HepG2 (cell line): ENCODE data around the gene MMS19. TPM values are rescaled to one million over a fixed set of nuclear protein-coding genes. Genes with fewer than 3 reads are reported as not detected.
A peak's percentile ranks its signal among the peaks of the same experiment; 100 is the strongest.

Experiments
- ATAC-seq: fragments of 200-7000 bp; cut with Tn5 transposase; 3 replicates; pipeline ENCODE4 v1.9.1; 2020; ENCODE audit warnings: mild to moderate bottlenecking, moderate library complexity
- BruUV-seq: library from RNA; stranded (reverse); fragments of 400-500 nt; replicated peaks from 2 replicates; lab custom pipeline; 2021; lab: Mats Ljungman, UMichigan
- CTCF ChIA-PET: fragments of 300-600 bp; formaldehyde crosslinking; extraction: SDS; loops from one replicate; lab custom pipeline; 2021; ENCODE audit warnings: low total read pairs, inconsistent platforms, low intra/inter-chr PET ratio; lab: Yijun Ruan, JAX
- POLR2A ChIA-PET: fragments of 350-600 bp; sonication (Branson Sonifier 250); formaldehyde crosslinking; loops from one replicate; lab custom pipeline; 2020; ENCODE audit warnings: antibody characterized with exemption, inconsistent platforms; lab: Yijun Ruan, JAX
- DNase-seq: peaks from one replicate; pipeline ENCODE4 v3.0.0-alpha.2; 2015; ENCODE audit warnings: low spot score
- FAIRE-seq: peaks from 3 replicates; lab custom pipeline; 2011; peaks lifted over from hg19 to GRCh38; lab: Jason Lieb, UNC
- H2AFZ ChIP-seq: one replicate; pipeline ENCODE4 v1.6.1; 2011; ENCODE audit warnings: low read length, inconsistent platforms
- H3K27ac ChIP-seq: fragments of 300-600 bp; 3 replicates; pipeline ENCODE4 v1.8.0; 2011; ENCODE audit warnings: mixed run types, mild to moderate bottlenecking, mixed read lengths, low read length, inconsistent platforms; ENCODE audit not compliant: insufficient read depth; ENCODE audit errors: extremely low read length
- H3K27me3 ChIP-seq, 2 experiments: fragments of 200-600 bp in 1 of 2; 2 replicates in 1 of 2; 3 replicates in 1 of 2; pipeline versions ENCODE4 v1.6.0 to v1.8.0; 2011; ENCODE audit warnings: low read length in 2 of 2, mild to moderate bottlenecking in 2 of 2, moderate library complexity in 2 of 2, inconsistent platforms in 1 of 2; ENCODE audit not compliant: insufficient read depth in 2 of 2, control insufficient read depth in 1 of 2
- H3K36me3 ChIP-seq, 2 experiments: fragments of 200-600 bp in 1 of 2; replicated peaks in 1 of 2; 2 replicates in 1 of 2; 3 replicates in 1 of 2; pipeline versions ENCODE4 v1.5.1 to v1.8.0; 2011; ENCODE audit warnings: low read length in 2 of 2, inconsistent platforms in 1 of 2; ENCODE audit not compliant: insufficient read depth in 2 of 2, control insufficient read depth in 1 of 2
- H3K4me1 ChIP-seq: 2 replicates; pipeline ENCODE4 v1.5.1; 2012; ENCODE audit warnings: low read length, inconsistent platforms; ENCODE audit not compliant: insufficient read depth
- H3K4me2 ChIP-seq: 2 replicates; pipeline ENCODE4 v1.6.0; 2011; ENCODE audit warnings: low read depth, low read length, inconsistent platforms
- H3K4me3 ChIP-seq, 3 experiments: fragments of 200-600 bp in 1 of 3; sonication (generic), shearing (Covaris generic) in 1 of 3; replicated peaks in 1 of 3; 2 replicates each; pipeline ENCODE4 v1.5.1; 2011 to 2016; ENCODE audit warnings: low read length in 3 of 3, inconsistent platforms in 2 of 3, low read depth in 2 of 3, mild to moderate bottlenecking in 2 of 3, control low read depth in 1 of 3, mixed read lengths in 1 of 3; ENCODE audit not compliant: insufficient read depth in 1 of 3
- H3K79me2 ChIP-seq: one replicate; pipeline ENCODE4 v1.6.1; 2011; ENCODE audit warnings: low read length, inconsistent platforms; ENCODE audit not compliant: insufficient read depth
- H3K9ac ChIP-seq: 2 replicates; pipeline ENCODE4 v1.6.0; 2011; ENCODE audit warnings: mild to moderate bottlenecking, low read depth, low read length, inconsistent platforms; ENCODE audit not compliant: insufficient read depth
- H3K9me3 ChIP-seq: 2 replicates; pipeline ENCODE4 v1.5.1; 2012; ENCODE audit warnings: mild to moderate bottlenecking, low read length
- H4K20me1 ChIP-seq: 2 replicates; pipeline ENCODE4 v1.6.0; 2011; ENCODE audit warnings: inconsistent platforms, mild to moderate bottlenecking, low read length, moderate library complexity; ENCODE audit not compliant: insufficient read depth
- CENPX ChIP-seq: sonication (generic); formaldehyde crosslinking; IDR thresholded peaks from 2 replicates; pipeline ENCODE4 v1.9.0; 2021; ENCODE audit warnings: mild to moderate bottlenecking, missing genetic modification reagents, moderate library complexity
- DBP ChIP-seq: sonication (generic); formaldehyde crosslinking; IDR thresholded peaks from 2 replicates; pipeline ENCODE4 v1.4.0; 2020; ENCODE audit warnings: missing genetic modification reagents; ENCODE audit errors: not compliant biosample characterization
- DR1 ChIP-seq: sonication (generic); formaldehyde crosslinking; IDR thresholded peaks from 2 replicates; pipeline ENCODE4 v1.8.0; 2021; ENCODE audit warnings: mild to moderate bottlenecking, missing genetic modification reagents, inconsistent platforms
- HCFC1 ChIP-seq: fragments of 150-350 bp; IDR thresholded peaks from 2 replicates; pipeline ENCODE4 v1.6.1; 2014; ENCODE audit warnings: low read depth, low read length
- JUND ChIP-seq: sonication (generic); formaldehyde crosslinking; IDR thresholded peaks from 2 replicates; pipeline ENCODE4 v1.8.0; 2022; ENCODE audit warnings: mild to moderate bottlenecking, missing genetic modification reagents
- KAT8 ChIP-seq: IDR thresholded peaks from 2 replicates; pipeline ENCODE4 v1.6.1; 2016; ENCODE audit warnings: missing genetic modification reagents, missing compliant biosample characterization
- MBD4 ChIP-seq: IDR thresholded peaks from 2 replicates; pipeline ENCODE4 v1.6.1; 2012; ENCODE audit warnings: low read length, inconsistent platforms, borderline replicate concordance
- MXI1 ChIP-seq: IDR thresholded peaks from 3 replicates; pipeline ENCODE4 v1.6.1; 2012; ENCODE audit warnings: low read depth, low read length, inconsistent platforms, borderline replicate concordance
- NCOA2 ChIP-seq: sonication (generic); formaldehyde crosslinking; IDR thresholded peaks from 2 replicates; pipeline ENCODE4 v1.8.0; 2022; ENCODE audit warnings: inconsistent platforms
- NFE2L1 ChIP-seq: sonication (generic); formaldehyde crosslinking; IDR thresholded peaks from 2 replicates; pipeline ENCODE4 v1.4.0; 2020; ENCODE audit warnings: missing genetic modification reagents, mild to moderate bottlenecking, borderline replicate concordance
- NRL ChIP-seq: sonication (generic); formaldehyde crosslinking; IDR thresholded peaks from 2 replicates; pipeline ENCODE4 v1.5.0; 2020; ENCODE audit warnings: missing genetic modification reagents, mild to moderate bottlenecking, moderate library complexity, borderline replicate concordance
- POLR2A ChIP-seq, 2 experiments: IDR thresholded peaks; 2 replicates each; pipeline ENCODE4 v1.6.1; 2011; ENCODE audit warnings: low read depth in 2 of 2, low read length in 2 of 2, mild to moderate bottlenecking in 1 of 2, moderate library complexity in 1 of 2; ENCODE audit not compliant: insufficient read depth in 1 of 2
- POLR2AphosphoS5 ChIP-seq: IDR thresholded peaks from 2 replicates; pipeline ENCODE4 v1.6.1; 2012; ENCODE audit warnings: low read depth, low read length
- POLR2G ChIP-seq: fragments of 200-400 bp; formaldehyde crosslinking; IDR thresholded peaks from 2 replicates; pipeline ENCODE4 v1.6.1; 2018; ENCODE audit warnings: mild to moderate bottlenecking, low read depth, low read length, moderate library complexity
- RBM22 ChIP-seq: fragments of 200-400 bp; formaldehyde crosslinking; optimal IDR thresholded peaks from 2 replicates; pipeline ENCODE3; 2017; ENCODE audit warnings: mild to moderate bottlenecking, low read length, moderate library complexity
- RFX1 ChIP-seq: fragments of 450-650 bp; IDR thresholded peaks from 2 replicates; pipeline ENCODE4 v1.6.1; 2017
- RXRB ChIP-seq: IDR thresholded peaks from 2 replicates; pipeline ENCODE4 v1.6.1; 2016; ENCODE audit warnings: borderline replicate concordance, missing genetic modification reagents, missing compliant biosample characterization
- TEAD3 ChIP-seq: optimal IDR thresholded peaks from 2 replicates; pipeline ENCODE3; 2016; ENCODE audit warnings: borderline replicate concordance
- THAP8 ChIP-seq: sonication (generic); formaldehyde crosslinking; IDR thresholded peaks from 2 replicates; pipeline ENCODE4 v1.5.1; 2020; ENCODE audit warnings: missing genetic modification reagents, mild to moderate bottlenecking, borderline replicate concordance
- ZBTB38 ChIP-seq: sonication (generic); formaldehyde crosslinking; IDR thresholded peaks from 2 replicates; pipeline ENCODE4 v1.5.1; 2020; ENCODE audit warnings: mild to moderate bottlenecking, missing genetic modification reagents
- ZNF207 ChIP-seq: fragments of 450-650 bp; IDR thresholded peaks from 2 replicates; pipeline ENCODE4 v1.6.1; 2016; ENCODE audit warnings: antibody characterized with exemption, borderline replicate concordance
- ZNF280D ChIP-seq: sonication (generic); formaldehyde crosslinking; IDR thresholded peaks from 2 replicates; pipeline ENCODE4 v1.5.1; 2020; ENCODE audit warnings: mild to moderate bottlenecking, missing genetic modification reagents
- ZNF3 ChIP-seq: IDR thresholded peaks from 2 replicates; pipeline ENCODE4 v1.7.0; 2017; ENCODE audit warnings: inconsistent platforms
- ZNF780A ChIP-seq: sonication (generic); formaldehyde crosslinking; IDR thresholded peaks from 2 replicates; pipeline ENCODE4 v1.8.0; 2022; ENCODE audit warnings: mild to moderate bottlenecking, missing genetic modification reagents, moderate library complexity
- ZNF816 ChIP-seq: sonication (generic); formaldehyde crosslinking; IDR thresholded peaks from 2 replicates; pipeline ENCODE4 v1.8.0; 2022; ENCODE audit warnings: missing genetic modification reagents, mild to moderate bottlenecking, borderline replicate concordance
- in situ Hi-C: cut with HindIII; loops from 2 replicates; pipeline ENCODE4 v1.10.0; 2017; ENCODE audit warnings: low pct_unique_long_range_greater_than_20kb; ENCODE audit not compliant: extremely low pct_ligation_motif_present
- intact Hi-C: fragments of 100-400 bp; cut with micrococcal nuclease; formaldehyde crosslinking; loops from one replicate; pipeline ENCODE4 v1.10.0; 2022; ENCODE audit not compliant: unreplicated experiment
- polyA plus RNA-seq, 8 experiments: library from polyadenylated mRNA; depleted of rRNA in 3 of 8; stranded (reverse) in 7 of 8; unstranded in 1 of 8; fragments of >200 nt; fragmentation: Illumina TruSeq in 4 of 8; extraction: Trizol in 4 of 8; gene quantifications; 2 replicates each; pipeline versions ENCODE4 v1.2.1 to v1.2.3, GENCODE V29; 2011 to 2016; ENCODE audit warnings: low read depth in 4 of 8, missing spikeins in 1 of 8, mixed read lengths in 1 of 8; ENCODE audit not compliant: insufficient read depth in 1 of 8
- total RNA-seq, 5 experiments: library from RNA; depleted of rRNA; stranded (reverse); fragments of >200 nt; fragmentation: Illumina TruSeq; extraction: Trizol; gene quantifications; 2 replicates each; pipeline ENCODE4 v1.2.3, GENCODE V29; 2016; ENCODE audit warnings: low read depth in 1 of 5

Gene MMS19
- total and polyA plus RNA-seq, 2 of the 13 experiments (the other 11 are each of a cell fraction or from before 2014, with no cell fraction given), result 76.4 to 107 TPM

GRCh38 chr10:97434055-97434454 is 64.2 kb downstream of the MMS19 start:
- Histone ChIP-seq H3K27me3 (no peaks in the 10 kb centered on the region), H3K36me3 (peaks cover 10 to 51% of the 10 kb centered on the region in 2 experiments), H3K4me2 (no peak overlapping the region), H3K9ac (no peak overlapping the region), H3K79me2 (peaks cover 10% of the 10 kb centered on the region), H3K9me3 (no peaks in the 10 kb centered on the region), H3K27ac (no peak overlapping the region), H2AFZ (no peak overlapping the region), H3K4me3 (no peak overlapping the region), H3K4me1 (peaks cover 15% of the 10 kb centered on the region), H4K20me1 (peaks cover 15% of the 10 kb centered on the region)
- in situ Hi-C loops, result no loop called here
- ATAC-seq (peak; percentile 69), FAIRE-seq (no peak), DNase-seq (no peak)
- ChIA-PET POLR2A (interaction anchor here (1.3 to 1.5 kb wide), 3 partner anchors 11 to 26 kb away, joined by 3 to 4 read pairs (median 4); no protein-coding TSS in a partner anchor), CTCF (no interaction called here)
- intact Hi-C loops, result no loop called here
- BruUV-seq, result no TSS peak
- peak; percentile 67 for TF ChIP-seq POLR2G
- TF ChIP-seq NCOA2 (CRISPR knock-in tag), result no peak
- 0 out of 2 replicates have a peak, but pooled peaks have one; percentile 15 for TF ChIP-seq MBD4
- TF ChIP-seq RXRB (CRISPR knock-in tag), result no peak
- no peak for TF ChIP-seq NFE2L1
- TF ChIP-seq ZBTB38 (CRISPR knock-in tag), result no peak
- no peak for TF ChIP-seq THAP8
- no peak for TF ChIP-seq DBP
- no peak for TF ChIP-seq NRL (CRISPR knock-in tag)
- no peak for TF ChIP-seq ZNF280D (CRISPR knock-in tag)
- no peak for TF ChIP-seq ZNF207
- no peak for TF ChIP-seq ZNF780A (CRISPR knock-in tag)
- TF ChIP-seq RFX1, result no peak
- TF ChIP-seq DR1, result no peak
- TF ChIP-seq JUND (CRISPR knock-in tag), result no peak
- TF ChIP-seq HCFC1, result no peak
- TF ChIP-seq MXI1, result no peak
- 0 out of 4 replicates have a peak, but pooled peaks of 1 of the 2 experiments have one; percentile 20 for TF ChIP-seq POLR2A (IDR thresholded peaks at IDR 0.05; ENCODE audit: insufficient read depth in 1 of 2, low read depth in 2 of 2, low read length in 2 of 2)
- peak; percentile 73 for TF ChIP-seq RBM22
- TF ChIP-seq KAT8, result no peak
- TF ChIP-seq TEAD3 (CRISPR knock-in tag), result no peak
- no peak for TF ChIP-seq ZNF816
- peak; percentile 49; the same call in 1 of the 2 replicates for TF ChIP-seq POLR2AphosphoS5
- no peak for TF ChIP-seq ZNF3 (CRISPR knock-in tag)
- no peak for TF ChIP-seq CENPX (CRISPR knock-in tag)
